Adrenal gland (tissue), 5 donors: ENCODE results near the gene SIRT1.

Experiments
- POLR2A ChIP-seq, 2 donors: fragments of 450-650 bp; IDR thresholded peaks; one replicate each; pipeline ENCODE4 v1.6.1; 2017; ENCODE audit warnings: antibody characterized with exemption in 2 of 2, mild to moderate bottlenecking in 2 of 2, moderate library complexity in 1 of 2
- TF ChIP-seq, protein P1 (sequence below), 6 experiments: fragments of 450-650 bp in 4 of 6; fragments of 200-600 bp in 2 of 6; sonication (generic) in 1 of 6; IDR thresholded peaks; 1 replicate in 5 of 6; 2 replicates in 1 of 6; pipeline versions ENCODE4 v1.5.1 to v1.8.0; 2016 to 2021; ENCODE audit warnings: antibody characterized with exemption in 6 of 6, mild to moderate bottlenecking in 2 of 6, moderate library complexity in 1 of 6
- donor health status: DM: no; HTN: no; CAD: no.

DNA sequence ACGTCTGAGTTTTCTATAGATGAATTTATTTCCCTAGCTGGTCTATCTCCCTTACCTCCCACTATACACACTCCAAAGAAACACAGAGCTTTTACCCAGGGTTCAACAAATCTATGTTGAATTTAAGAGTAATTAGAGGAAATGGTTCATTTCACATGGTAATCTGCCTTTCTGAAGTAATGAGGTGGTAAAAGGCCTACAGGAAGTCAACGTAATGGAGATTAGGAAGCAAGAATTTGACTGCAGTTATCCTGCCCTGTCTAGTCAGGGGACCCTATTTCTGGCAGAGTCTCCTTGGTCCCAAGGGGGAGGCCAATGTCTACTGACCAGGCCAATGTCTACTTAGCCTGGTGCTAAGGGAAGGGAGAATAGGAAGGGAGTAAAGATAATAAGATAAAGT lies 21.4 kb upstream of the SIRT1 start:
- TF ChIP-seq, protein P1, sequence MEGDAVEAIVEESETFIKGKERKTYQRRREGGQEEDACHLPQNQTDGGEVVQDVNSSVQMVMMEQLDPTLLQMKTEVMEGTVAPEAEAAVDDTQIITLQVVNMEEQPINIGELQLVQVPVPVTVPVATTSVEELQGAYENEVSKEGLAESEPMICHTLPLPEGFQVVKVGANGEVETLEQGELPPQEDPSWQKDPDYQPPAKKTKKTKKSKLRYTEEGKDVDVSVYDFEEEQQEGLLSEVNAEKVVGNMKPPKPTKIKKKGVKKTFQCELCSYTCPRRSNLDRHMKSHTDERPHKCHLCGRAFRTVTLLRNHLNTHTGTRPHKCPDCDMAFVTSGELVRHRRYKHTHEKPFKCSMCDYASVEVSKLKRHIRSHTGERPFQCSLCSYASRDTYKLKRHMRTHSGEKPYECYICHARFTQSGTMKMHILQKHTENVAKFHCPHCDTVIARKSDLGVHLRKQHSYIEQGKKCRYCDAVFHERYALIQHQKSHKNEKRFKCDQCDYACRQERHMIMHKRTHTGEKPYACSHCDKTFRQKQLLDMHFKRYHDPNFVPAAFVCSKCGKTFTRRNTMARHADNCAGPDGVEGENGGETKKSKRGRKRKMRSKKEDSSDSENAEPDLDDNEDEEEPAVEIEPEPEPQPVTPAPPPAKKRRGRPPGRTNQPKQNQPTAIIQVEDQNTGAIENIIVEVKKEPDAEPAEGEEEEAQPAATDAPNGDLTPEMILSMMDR (IDR thresholded peaks at IDR 0.05) = no peak
- TF ChIP-seq POLR2A (IDR thresholded peaks at IDR 0.05) = no peak
